ENCODE data around the gene TPP2.

Gene TPP2

DNA sequence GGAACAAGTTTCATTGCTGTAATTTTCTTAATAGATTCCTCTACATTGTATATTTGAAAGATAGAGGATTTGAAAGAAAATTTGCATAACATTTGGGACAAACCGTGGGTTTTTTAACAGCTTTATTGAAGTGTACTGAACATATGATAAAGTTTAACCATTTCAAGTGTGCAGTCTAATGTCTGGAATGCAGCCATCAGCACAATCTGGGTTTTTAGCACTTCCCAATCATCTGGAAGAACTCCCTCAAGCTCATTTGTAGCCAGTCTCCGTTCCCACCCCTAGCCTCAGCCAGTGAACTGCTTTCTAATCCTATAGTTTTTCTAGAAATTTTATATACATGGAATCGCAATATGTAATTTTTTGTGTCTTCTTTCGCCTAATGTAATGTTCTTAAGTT is 85.4 kb downstream of the TPP2 start:
- Histone ChIP-seq H3K27me3 (ENCODE audit: low read depth, low read length) (no peaks in the 10 kb centered on the region), H4K20me1 (ENCODE audit: insufficient read depth, low read length) (peaks cover 7% of the 10 kb centered on the region; the same call in 1 of the 2 replicates), H3K4me1 (ENCODE audit: low read length) (peaks cover 51% of the 10 kb centered on the region), H3K9ac (ENCODE audit: low read length) (no peak overlapping the region), H3K79me2 (ENCODE audit: low read length) (no peaks in the 10 kb centered on the region), H3K27ac (ENCODE audit: low read length) (no peak overlapping the region), H2AFZ (ENCODE audit: low read depth, low read length) (no peak overlapping the region), H3K4me3 (ENCODE audit: low read length) (no peak overlapping the region), H3K4me2 (ENCODE audit: low read length) (no peak overlapping the region), H3K36me3 (replicated peaks; ENCODE audit: low read depth, low read length) (peaks cover 43% of the 10 kb centered on the region), H3K9me3 (ENCODE audit: insufficient read depth, low read length) (no peaks in the 10 kb centered on the region)
- TF ChIP-seq EZH2phosphoT487 (IDR thresholded peaks at IDR 0.05; ENCODE audit: low read depth): no peak
- TF ChIP-seq, protein P1, sequence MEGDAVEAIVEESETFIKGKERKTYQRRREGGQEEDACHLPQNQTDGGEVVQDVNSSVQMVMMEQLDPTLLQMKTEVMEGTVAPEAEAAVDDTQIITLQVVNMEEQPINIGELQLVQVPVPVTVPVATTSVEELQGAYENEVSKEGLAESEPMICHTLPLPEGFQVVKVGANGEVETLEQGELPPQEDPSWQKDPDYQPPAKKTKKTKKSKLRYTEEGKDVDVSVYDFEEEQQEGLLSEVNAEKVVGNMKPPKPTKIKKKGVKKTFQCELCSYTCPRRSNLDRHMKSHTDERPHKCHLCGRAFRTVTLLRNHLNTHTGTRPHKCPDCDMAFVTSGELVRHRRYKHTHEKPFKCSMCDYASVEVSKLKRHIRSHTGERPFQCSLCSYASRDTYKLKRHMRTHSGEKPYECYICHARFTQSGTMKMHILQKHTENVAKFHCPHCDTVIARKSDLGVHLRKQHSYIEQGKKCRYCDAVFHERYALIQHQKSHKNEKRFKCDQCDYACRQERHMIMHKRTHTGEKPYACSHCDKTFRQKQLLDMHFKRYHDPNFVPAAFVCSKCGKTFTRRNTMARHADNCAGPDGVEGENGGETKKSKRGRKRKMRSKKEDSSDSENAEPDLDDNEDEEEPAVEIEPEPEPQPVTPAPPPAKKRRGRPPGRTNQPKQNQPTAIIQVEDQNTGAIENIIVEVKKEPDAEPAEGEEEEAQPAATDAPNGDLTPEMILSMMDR (IDR thresholded peaks at IDR 0.05; ENCODE audit: low read depth, low read length): no peak

- no peak overlapping the region for H2AFZ ChIP-seq (ENCODE audit: low read depth, low read length)
- no peak overlapping the region for H3K9ac ChIP-seq (ENCODE audit: low read length)
- H3K27ac ChIP-seq (ENCODE audit: low read length): no peak overlapping the region
- H3K27me3 ChIP-seq (ENCODE audit: low read depth, low read length): no peaks in the 10 kb centered on the region
- peaks cover 7% of the 10 kb centered on the region; the same call in 1 of the 2 replicates for H4K20me1 ChIP-seq (ENCODE audit: insufficient read depth, low read length)
- TF ChIP-seq EZH2phosphoT487 (IDR thresholded peaks at IDR 0.05; ENCODE audit: low read depth): no peak
- H3K36me3 ChIP-seq (replicated peaks; ENCODE audit: low read depth, low read length): peaks cover 38% of the 10 kb centered on the region
- H3K4me3 ChIP-seq (ENCODE audit: low read length): no peak overlapping the region
- no peak overlapping the region for H3K4me2 ChIP-seq (ENCODE audit: low read length)
- H3K9me3 ChIP-seq (ENCODE audit: insufficient read depth, low read length): no peaks in the 10 kb centered on the region
- H3K79me2 ChIP-seq (ENCODE audit: low read length): no peaks in the 10 kb centered on the region
- H3K4me1 ChIP-seq (ENCODE audit: low read length): peaks cover 51% of the 10 kb centered on the region
Measured at GRCh38 chr13:102682727-102683126, 85.9 kb downstream of the TPP2 start.

DNA sequence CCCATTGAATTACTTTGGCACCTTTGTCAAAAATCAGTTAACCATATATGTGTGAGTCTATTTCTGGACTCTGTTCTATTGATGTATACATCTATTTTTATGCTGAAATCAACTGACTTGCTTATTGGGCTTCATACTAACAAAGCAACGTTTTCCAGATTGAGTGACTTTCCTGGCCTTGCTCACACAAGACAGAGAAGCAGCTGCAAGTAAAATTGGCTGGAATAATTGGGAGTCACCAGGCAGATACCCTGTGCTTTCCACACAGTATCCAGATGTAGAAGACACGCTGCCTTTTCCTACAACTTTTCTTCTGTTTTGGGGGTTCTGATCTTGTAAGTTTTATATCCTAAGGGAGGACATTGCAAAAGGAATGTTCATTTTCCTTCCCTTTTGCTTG is 86.9 kb downstream of the TPP2 start:
- TF ChIP-seq EZH2phosphoT487 (IDR thresholded peaks at IDR 0.05; ENCODE audit: low read depth): no peak
- TF ChIP-seq, protein P1 (IDR thresholded peaks at IDR 0.05; ENCODE audit: low read depth, low read length): no peak
- Histone ChIP-seq H3K4me2 (ENCODE audit: low read length) (no peak overlapping the region), H3K79me2 (ENCODE audit: low read length) (no peaks in the 10 kb centered on the region), H3K36me3 (replicated peaks; ENCODE audit: low read depth, low read length) (peaks cover 34% of the 10 kb centered on the region), H3K27me3 (ENCODE audit: low read depth, low read length) (no peaks in the 10 kb centered on the region), H4K20me1 (ENCODE audit: insufficient read depth, low read length) (peaks cover 3% of the 10 kb centered on the region; the same call in 1 of the 2 replicates), H3K9me3 (ENCODE audit: insufficient read depth, low read length) (no peaks in the 10 kb centered on the region), H2AFZ (ENCODE audit: low read depth, low read length) (no peak overlapping the region), H3K4me1 (ENCODE audit: low read length) (peaks cover 46% of the 10 kb centered on the region), H3K9ac (ENCODE audit: low read length) (no peak overlapping the region), H3K4me3 (ENCODE audit: low read length) (no peak overlapping the region), H3K27ac (ENCODE audit: low read length) (no peak overlapping the region)

GRCh38 chr13:102686024-102686423 is 89.2 kb downstream of the TPP2 start:
- Histone ChIP-seq H3K27ac (ENCODE audit: low read length) (no peak overlapping the region), H3K4me3 (ENCODE audit: low read length) (no peak overlapping the region), H3K9me3 (ENCODE audit: insufficient read depth, low read length) (no peaks in the 10 kb centered on the region), H3K79me2 (ENCODE audit: low read length) (no peaks in the 10 kb centered on the region), H4K20me1 (ENCODE audit: insufficient read depth, low read length) (no peaks in the 10 kb centered on the region), H3K36me3 (replicated peaks; ENCODE audit: low read depth, low read length) (peaks cover 19% of the 10 kb centered on the region), H3K4me1 (ENCODE audit: low read length) (peaks cover 22% of the 10 kb centered on the region), H3K4me2 (ENCODE audit: low read length) (no peak overlapping the region), H3K9ac (ENCODE audit: low read length) (no peak overlapping the region), H3K27me3 (ENCODE audit: low read depth, low read length) (no peaks in the 10 kb centered on the region; the same call in 1 of the 2 replicates), H2AFZ (ENCODE audit: low read depth, low read length) (no peak overlapping the region)
- TF ChIP-seq, protein P1 (IDR thresholded peaks at IDR 0.05; ENCODE audit: low read depth, low read length): no peak

GRCh38 chr13:102687520-102687919 is 90.7 kb downstream of the TPP2 start:
- no peak for TF ChIP-seq EZH2phosphoT487 (IDR thresholded peaks at IDR 0.05; ENCODE audit: low read depth)
- TF ChIP-seq, protein P1 (IDR thresholded peaks at IDR 0.05; ENCODE audit: low read depth, low read length): no peak
- Histone ChIP-seq H3K4me1 (ENCODE audit: low read length) (peaks cover 7% of the 10 kb centered on the region), H4K20me1 (ENCODE audit: insufficient read depth, low read length) (no peaks in the 10 kb centered on the region), H3K36me3 (replicated peaks; ENCODE audit: low read depth, low read length) (peaks cover 7% of the 10 kb centered on the region), H3K9ac (ENCODE audit: low read length) (no peak overlapping the region), H3K4me2 (ENCODE audit: low read length) (no peak overlapping the region), H3K4me3 (ENCODE audit: low read length) (no peak overlapping the region), H3K79me2 (ENCODE audit: low read length) (no peaks in the 10 kb centered on the region), H3K27ac (ENCODE audit: low read length) (no peak overlapping the region), H2AFZ (ENCODE audit: low read depth, low read length) (no peak overlapping the region), H3K9me3 (ENCODE audit: insufficient read depth, low read length) (no peaks in the 10 kb centered on the region), H3K27me3 (ENCODE audit: low read depth, low read length) (no peaks in the 10 kb centered on the region; the same call in 1 of the 2 replicates)
